Endodermal cell (in vitro differentiated cells): ENCODE results near the gene ELAC1. TPM values are rescaled to one million over a fixed set of nuclear protein-coding genes. Genes with fewer than 3 reads are reported as not detected.

ENCODE experiments used
- DNase-seq: peaks from one replicate; pipeline ENCODE4 v3.0.0-alpha.2; 2017
- H3K27ac ChIP-seq: 2 replicates; pipeline ENCODE4 v1.5.1; 2013; ENCODE audit warnings: mild to moderate bottlenecking, low read depth, low read length, moderate library complexity
- H3K27me3 ChIP-seq: 2 replicates; pipeline ENCODE4 v1.6.1; 2013; ENCODE audit warnings: mild to moderate bottlenecking, low read length, moderate library complexity; ENCODE audit not compliant: insufficient read depth, control insufficient read depth, poor library complexity, severe bottlenecking
- H3K36me3 ChIP-seq: 2 replicates; pipeline ENCODE4 v1.7.0; 2013; ENCODE audit warnings: mild to moderate bottlenecking, low read length, moderate library complexity; ENCODE audit not compliant: control insufficient read depth, insufficient read depth
- H3K4me1 ChIP-seq: one replicate; pipeline ENCODE4 v1.7.0; 2013; ENCODE audit warnings: low read length; ENCODE audit not compliant: control insufficient read depth, insufficient read depth
- H3K4me3 ChIP-seq: 2 replicates; pipeline ENCODE4 v1.5.1; 2013; ENCODE audit warnings: mild to moderate bottlenecking, low read length, moderate library complexity
- H3K9ac ChIP-seq: 2 replicates; pipeline ENCODE4 v1.6.1; 2013; ENCODE audit warnings: mild to moderate bottlenecking, low read length, moderate library complexity; ENCODE audit not compliant: poor library complexity, severe bottlenecking; ENCODE audit errors: extremely low read depth
- H3K9me3 ChIP-seq: 2 replicates; pipeline ENCODE4 v1.6.1; 2013; ENCODE audit warnings: mild to moderate bottlenecking, low read length, moderate library complexity; ENCODE audit not compliant: control insufficient read depth
- H3K27ac Mint-ChIP-seq: 2 replicates; pipeline ENCODE4 v1.8.0; 2020; ENCODE audit warnings: mixed read lengths
- H3K27me3 Mint-ChIP-seq: 2 replicates; pipeline ENCODE4 v1.8.0; 2021; ENCODE audit warnings: mild to moderate bottlenecking, mixed read lengths; ENCODE audit not compliant: insufficient read depth
- H3K36me3 Mint-ChIP-seq: 2 replicates; pipeline ENCODE4 v1.8.0; 2020; ENCODE audit warnings: low read depth, mixed read lengths
- H3K4me1 Mint-ChIP-seq: 2 replicates; pipeline ENCODE4 v1.8.0; 2020; ENCODE audit warnings: mixed read lengths
- H3K4me3 Mint-ChIP-seq: 2 replicates; pipeline ENCODE4 v1.8.0; 2020; ENCODE audit warnings: mild to moderate bottlenecking, moderate library complexity, mixed read lengths
- H3K9me3 Mint-ChIP-seq: 2 replicates; pipeline ENCODE4 v1.8.0; 2020; ENCODE audit warnings: mild to moderate bottlenecking, mixed read lengths
- WGBS, 2 experiments: methylation state at CpG; one replicate each; pipeline versions ENCODE4 v1.1.5 to v1.1.7; 2013; ENCODE audit warnings: missing lambda C conversion rate in 2 of 2, mixed read lengths in 1 of 2; ENCODE audit not compliant: insufficient coverage in 1 of 2, insufficient read length in 1 of 2; 5-methylcytosine and 5-hydroxymethylcytosine counted together
- total RNA-seq, 2 donors: library from RNA; stranded (reverse); fragmentation: NEBNext Ultra II Directional in 1 of 2; extraction: Animal tissue kit (Norgen Biotek cat#: 25700) in 1 of 2; gene quantifications; 2 replicates in 1 of 2; 3 replicates in 1 of 2; pipeline ENCODE4 v1.2.1, GENCODE V29; 2021
- TF ChIP-seq, protein P1 (sequence below): fragments of 200-600 bp; sonication (generic); conservative IDR thresholded peaks from 2 replicates; pipeline ENCODE4 v1.5.0; 2021; ENCODE audit warnings: antibody characterized with exemption, mild to moderate bottlenecking

Gene ELAC1
- total RNA-seq, 2 donors from 2014 or later: 5.1 to 7.4 TPM

DNA sequence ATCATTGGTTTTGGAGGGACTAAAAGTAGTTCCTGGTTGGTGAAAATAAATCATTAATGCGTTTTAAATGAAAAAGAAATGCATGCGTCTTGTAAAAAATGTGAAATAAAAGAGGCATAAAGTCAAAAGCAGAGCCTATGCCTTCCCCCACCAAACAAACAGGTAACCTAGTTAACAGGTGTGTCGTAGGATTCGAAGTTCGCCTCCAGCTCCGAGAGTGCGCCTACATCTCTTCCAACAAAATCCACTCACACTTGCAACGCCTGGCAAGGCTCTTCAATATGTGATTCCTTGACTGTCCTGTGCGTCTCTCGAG, 61.5 kb downstream of the ELAC1 start:
- Histone ChIP-seq H3K36me3 (peaks cover 8% of the 10 kb centered on the region), H3K9ac (peak overlapping the region; percentile 88), H3K4me1 (peaks cover 14% of the 10 kb centered on the region), H3K4me3 (peak overlapping the region; percentile 83), H3K9me3 (peaks cover 4% of the 10 kb centered on the region), H3K27ac (peak overlapping the region; percentile 95), H3K27me3 (no peaks in the 10 kb centered on the region)
- Mint-ChIP-seq H3K9me3 (no peaks in the 10 kb centered on the region), H3K27ac (peak overlapping the region; percentile 95), H3K4me1 (peaks cover 20% of the 10 kb centered on the region), H3K4me3 (peak overlapping the region; percentile 91), H3K27me3 (no peaks in the 10 kb centered on the region), H3K36me3 (peaks cover 13% of the 10 kb centered on the region)
- DNase-seq: no peak
- TF ChIP-seq, protein P1, sequence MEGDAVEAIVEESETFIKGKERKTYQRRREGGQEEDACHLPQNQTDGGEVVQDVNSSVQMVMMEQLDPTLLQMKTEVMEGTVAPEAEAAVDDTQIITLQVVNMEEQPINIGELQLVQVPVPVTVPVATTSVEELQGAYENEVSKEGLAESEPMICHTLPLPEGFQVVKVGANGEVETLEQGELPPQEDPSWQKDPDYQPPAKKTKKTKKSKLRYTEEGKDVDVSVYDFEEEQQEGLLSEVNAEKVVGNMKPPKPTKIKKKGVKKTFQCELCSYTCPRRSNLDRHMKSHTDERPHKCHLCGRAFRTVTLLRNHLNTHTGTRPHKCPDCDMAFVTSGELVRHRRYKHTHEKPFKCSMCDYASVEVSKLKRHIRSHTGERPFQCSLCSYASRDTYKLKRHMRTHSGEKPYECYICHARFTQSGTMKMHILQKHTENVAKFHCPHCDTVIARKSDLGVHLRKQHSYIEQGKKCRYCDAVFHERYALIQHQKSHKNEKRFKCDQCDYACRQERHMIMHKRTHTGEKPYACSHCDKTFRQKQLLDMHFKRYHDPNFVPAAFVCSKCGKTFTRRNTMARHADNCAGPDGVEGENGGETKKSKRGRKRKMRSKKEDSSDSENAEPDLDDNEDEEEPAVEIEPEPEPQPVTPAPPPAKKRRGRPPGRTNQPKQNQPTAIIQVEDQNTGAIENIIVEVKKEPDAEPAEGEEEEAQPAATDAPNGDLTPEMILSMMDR: no peak
- WGBS, 2 experiments: 54 to 59% methylated on average over 5 to 10 of the region's 10 CpGs

DNA sequence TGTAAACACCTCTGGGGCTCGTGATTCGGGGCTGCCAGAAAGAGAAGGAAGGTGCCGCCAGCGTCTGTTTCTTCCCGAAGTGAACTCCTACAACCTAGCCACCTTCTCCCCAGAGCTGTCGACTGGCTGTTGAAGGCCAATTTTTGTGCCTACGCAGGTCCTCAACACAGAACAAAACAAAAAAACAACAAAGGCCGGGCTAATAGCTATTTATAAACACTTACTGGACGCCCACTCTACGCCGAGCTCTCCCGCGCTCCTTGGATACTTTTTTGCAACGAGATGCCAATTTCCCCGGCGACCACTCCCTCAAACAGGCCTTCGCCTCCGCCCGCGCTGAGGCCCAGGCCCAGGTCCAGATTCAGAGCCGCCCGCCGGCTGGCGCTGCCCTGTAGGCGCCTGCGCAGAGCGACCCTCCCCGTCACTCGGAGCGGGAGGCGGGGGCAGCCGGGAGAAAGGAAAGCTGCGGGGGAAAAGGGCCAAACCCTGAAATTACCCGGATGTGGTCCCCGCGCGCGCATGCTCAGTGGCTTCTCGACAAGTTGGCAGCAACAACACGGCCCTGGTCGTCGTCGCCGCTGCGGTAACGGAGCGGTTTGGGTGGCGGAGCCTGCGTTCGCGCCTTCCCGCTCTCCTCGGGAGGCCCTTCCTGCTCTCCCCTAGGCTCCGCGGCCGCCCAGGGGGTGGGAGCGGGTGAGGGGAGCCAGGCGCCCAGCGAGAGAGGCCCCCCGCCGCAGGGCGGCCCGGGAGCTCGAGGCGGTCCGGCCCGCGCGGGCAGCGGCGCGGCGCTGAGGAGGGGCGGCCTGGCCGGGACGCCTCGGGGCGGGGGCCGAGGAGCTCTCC, 62.1 kb downstream of the ELAC1 start, which contains the start of gene SMAD4:
TSS of gene SMAD4 (plus strand) at position 520 of the 843 bp plus-strand sequence. CDS start 16,834 bp downstream, outside the sequence.
- Histone ChIP-seq H3K27ac (peak within 1 kb of the TSS; percentile 95), H3K9me3 (no peaks in the 10 kb centered on the region), H3K27me3 (no peaks in the 10 kb centered on the region), H3K36me3 (peaks cover 8% of the 10 kb centered on the region), H3K4me3 (peak within 1 kb of the TSS; percentile 98), H3K9ac (peak within 1 kb of the TSS; percentile 88), H3K4me1 (peaks cover 14% of the 10 kb centered on the region)
- peaks cover 22% of the 10 kb centered on the region for H3K4me1 Mint-ChIP-seq
- H3K4me3 Mint-ChIP-seq: peak within 1 kb of the TSS; percentile 91
- TF ChIP-seq, protein P1: no peak
- WGBS, 2 experiments: 1 to 3% methylated on average over 18 to 78 of the region's 79 CpGs
- peak within 1 kb of the TSS; percentile 95 for H3K27ac Mint-ChIP-seq
- H3K9me3 Mint-ChIP-seq: no peaks in the 10 kb centered on the region
- no peaks in the 10 kb centered on the region for H3K27me3 Mint-ChIP-seq
- H3K36me3 Mint-ChIP-seq: peaks cover 18% of the 10 kb centered on the region
- DNase-seq: peak; percentile 99

DNA sequence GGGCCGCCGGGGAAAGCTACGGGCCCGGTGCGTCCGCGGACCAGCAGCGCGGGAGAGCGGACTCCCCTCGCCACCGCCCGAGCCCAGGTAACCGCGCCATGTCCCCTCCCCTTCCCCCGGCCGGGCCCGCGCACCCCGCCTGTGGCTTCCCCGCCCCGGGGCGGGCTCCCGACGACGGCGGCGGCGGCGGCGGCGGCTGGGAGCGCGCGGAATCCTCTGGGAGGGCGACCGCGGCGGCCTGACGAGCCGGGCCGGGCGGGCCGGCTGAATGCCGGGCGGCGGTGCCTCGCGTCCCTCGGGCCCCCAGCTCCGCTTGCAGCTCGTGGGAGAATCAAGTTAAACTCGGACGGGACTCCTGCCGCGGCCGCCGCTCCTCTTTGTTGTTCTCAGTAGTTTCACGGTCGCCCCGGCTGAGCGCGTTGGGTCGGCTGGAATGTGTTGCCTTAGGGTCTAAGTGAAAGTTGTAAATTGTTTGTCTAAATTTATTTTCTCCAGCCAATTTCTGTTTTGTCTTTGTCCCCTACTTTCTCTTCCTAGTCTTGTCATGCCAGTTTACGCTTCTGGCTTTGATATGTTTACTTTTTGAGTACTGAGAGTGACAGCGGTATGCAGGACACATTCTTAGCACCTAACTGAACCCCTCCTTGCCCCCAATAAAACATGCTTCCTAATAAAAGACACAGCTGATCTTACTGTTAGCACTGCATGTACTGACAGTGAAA, 62.9 kb downstream of the ELAC1 start:
- TF ChIP-seq, protein P1: no peak
- 0% methylated on average over 8 to 65 of the region's 66 CpGs for WGBS, 2 experiments
- H3K4me1 Mint-ChIP-seq: peaks cover 22% of the 10 kb centered on the region
- H3K27me3 Mint-ChIP-seq: no peaks in the 10 kb centered on the region
- peak overlapping the region; percentile 93 for H3K27ac Mint-ChIP-seq
- H3K9me3 Mint-ChIP-seq: no peaks in the 10 kb centered on the region
- peak overlapping the region; percentile 95 for H3K27ac ChIP-seq
- no peaks in the 10 kb centered on the region for H3K27me3 ChIP-seq
- H3K36me3 ChIP-seq: peaks cover 8% of the 10 kb centered on the region
- H3K4me1 ChIP-seq: peaks cover 14% of the 10 kb centered on the region
- H3K4me3 Mint-ChIP-seq: peak overlapping the region; percentile 91
- H3K9ac ChIP-seq: peak overlapping the region; percentile 88
- peaks cover 18% of the 10 kb centered on the region for H3K36me3 Mint-ChIP-seq
- DNase-seq: peak; percentile 86
- no peaks in the 10 kb centered on the region for H3K9me3 ChIP-seq
- peak overlapping the region; percentile 98 for H3K4me3 ChIP-seq
